Stomach (tissue), 4 donors: Measurements from ENCODE around the gene PPP6C.
A peak's percentile ranks its signal among the peaks of the same experiment; 100 is the strongest.

ENCODE experiments used
- EP300 ChIP-seq: sonication (generic); formaldehyde crosslinking; IDR thresholded peaks from one replicate; pipeline ENCODE4 v1.6.1; 2017; ENCODE audit warnings: antibody characterized with exemption
- POLR2A ChIP-seq, 4 donors: fragments of 450-650 bp; IDR thresholded peaks; one replicate each; pipeline ENCODE4 v1.6.1; 2016; ENCODE audit warnings: antibody characterized with exemption in 4 of 4, control low read depth in 2 of 4, mild to moderate bottlenecking in 1 of 4, moderate library complexity in 1 of 4
- POLR2AphosphoS5 ChIP-seq, 3 donors: sonication (generic); formaldehyde crosslinking; IDR thresholded peaks; one replicate each; pipeline ENCODE4 v1.6.1; 2016; ENCODE audit warnings: antibody characterized with exemption in 3 of 3
- TF ChIP-seq, protein P1 (sequence below), 7 experiments: fragments of 450-650 bp in 4 of 7; fragments of 200-600 bp in 3 of 7; sonication (generic) in 3 of 7; IDR thresholded peaks; one replicate each; pipeline ENCODE4 v1.5.1; 2016 to 2019; ENCODE audit warnings: antibody characterized with exemption in 7 of 7, control low read depth in 2 of 7, mild to moderate bottlenecking in 1 of 7

- TF ChIP-seq, protein P1, sequence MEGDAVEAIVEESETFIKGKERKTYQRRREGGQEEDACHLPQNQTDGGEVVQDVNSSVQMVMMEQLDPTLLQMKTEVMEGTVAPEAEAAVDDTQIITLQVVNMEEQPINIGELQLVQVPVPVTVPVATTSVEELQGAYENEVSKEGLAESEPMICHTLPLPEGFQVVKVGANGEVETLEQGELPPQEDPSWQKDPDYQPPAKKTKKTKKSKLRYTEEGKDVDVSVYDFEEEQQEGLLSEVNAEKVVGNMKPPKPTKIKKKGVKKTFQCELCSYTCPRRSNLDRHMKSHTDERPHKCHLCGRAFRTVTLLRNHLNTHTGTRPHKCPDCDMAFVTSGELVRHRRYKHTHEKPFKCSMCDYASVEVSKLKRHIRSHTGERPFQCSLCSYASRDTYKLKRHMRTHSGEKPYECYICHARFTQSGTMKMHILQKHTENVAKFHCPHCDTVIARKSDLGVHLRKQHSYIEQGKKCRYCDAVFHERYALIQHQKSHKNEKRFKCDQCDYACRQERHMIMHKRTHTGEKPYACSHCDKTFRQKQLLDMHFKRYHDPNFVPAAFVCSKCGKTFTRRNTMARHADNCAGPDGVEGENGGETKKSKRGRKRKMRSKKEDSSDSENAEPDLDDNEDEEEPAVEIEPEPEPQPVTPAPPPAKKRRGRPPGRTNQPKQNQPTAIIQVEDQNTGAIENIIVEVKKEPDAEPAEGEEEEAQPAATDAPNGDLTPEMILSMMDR (IDR thresholded peaks at IDR 0.05), result peak in 5 of 7 experiments; percentile 41 to 69 (median 54)
- TF ChIP-seq POLR2A (IDR thresholded peaks at IDR 0.05), result peak in 2 of 4 donors; percentile 6 to 42
- TF ChIP-seq EP300, result no peak
- TF ChIP-seq POLR2AphosphoS5 (IDR thresholded peaks at IDR 0.05), result peak; percentile 69 to 94 (median 87)
Observed at GRCh38 chr9:125189361-125190289, at the start of gene PPP6C.
